HUES48 (cell line): Measurements from ENCODE around the gene LRP1B.

ENCODE experiments used
- H3K27ac ChIP-seq: one replicate; pipeline ENCODE4 v1.7.0; 2013; ENCODE audit warnings: low read depth, low read length, inconsistent platforms
- H3K27me3 ChIP-seq: 2 replicates; pipeline ENCODE4 v1.6.1; 2013; ENCODE audit warnings: mild to moderate bottlenecking, low read length; ENCODE audit not compliant: control insufficient read depth, insufficient read depth
- H3K36me3 ChIP-seq: 2 replicates; pipeline ENCODE4 v1.6.1; 2013; ENCODE audit warnings: low read length; ENCODE audit not compliant: control insufficient read depth, insufficient read depth
- H3K4me1 ChIP-seq: 2 replicates; pipeline ENCODE4 v1.6.1; 2013; ENCODE audit warnings: mild to moderate bottlenecking, low read length; ENCODE audit not compliant: control insufficient read depth, insufficient read depth
- H3K4me3 ChIP-seq: 2 replicates; pipeline ENCODE4 v1.5.1; 2013; ENCODE audit warnings: mild to moderate bottlenecking, low read depth, low read length
- H3K9ac ChIP-seq: 2 replicates; pipeline ENCODE4 v1.6.1; 2013; ENCODE audit warnings: mild to moderate bottlenecking, low read depth, low read length, moderate library complexity
- H3K9me3 ChIP-seq: 2 replicates; pipeline ENCODE4 v1.6.1; 2013; ENCODE audit warnings: low read length; ENCODE audit not compliant: control insufficient read depth, insufficient read depth

The LRP1B gene

GRCh38 chr2:142069251-142069888, 61.4 kb downstream of the LRP1B start:
- Histone ChIP-seq H3K27ac (no peak overlapping the region), H3K27me3 (no peaks in the 10 kb centered on the region), H3K9ac (no peak overlapping the region), H3K4me3 (no peak overlapping the region), H3K9me3 (no peaks in the 10 kb centered on the region), H3K36me3 (no peaks in the 10 kb centered on the region), H3K4me1 (no peaks in the 10 kb centered on the region; the same call in 1 of the 2 replicates)

- H3K4me1 ChIP-seq: no peaks in the 10 kb centered on the region; the same call in 1 of the 2 replicates
- no peak overlapping the region for H3K27ac ChIP-seq
- no peaks in the 10 kb centered on the region for H3K27me3 ChIP-seq
- no peaks in the 10 kb centered on the region for H3K36me3 ChIP-seq
- no peaks in the 10 kb centered on the region for H3K9me3 ChIP-seq
- no peak overlapping the region for H3K9ac ChIP-seq
- no peak overlapping the region for H3K4me3 ChIP-seq
Measured at GRCh38 chr2:142065700-142066099, 65.1 kb downstream of the LRP1B start.

- Histone ChIP-seq H3K9ac (no peak overlapping the region), H3K9me3 (no peaks in the 10 kb centered on the region), H3K4me3 (no peak overlapping the region), H3K4me1 (no peaks in the 10 kb centered on the region; the same call in 1 of the 2 replicates), H3K36me3 (no peaks in the 10 kb centered on the region), H3K27ac (no peak overlapping the region), H3K27me3 (no peaks in the 10 kb centered on the region)
Measured at GRCh38 chr2:142065156-142065555, 65.7 kb downstream of the LRP1B start.

GRCh38 chr2:142061733-142062132, 69.1 kb downstream of the LRP1B start:
- H3K4me3 ChIP-seq: no peak overlapping the region
- no peaks in the 10 kb centered on the region for H3K9me3 ChIP-seq
- no peak overlapping the region for H3K27ac ChIP-seq
- no peaks in the 10 kb centered on the region for H3K36me3 ChIP-seq
- H3K4me1 ChIP-seq: no peaks in the 10 kb centered on the region; the same call in 1 of the 2 replicates
- H3K9ac ChIP-seq: no peak overlapping the region
- H3K27me3 ChIP-seq: no peaks in the 10 kb centered on the region

GRCh38 chr2:142058149-142058548, 72.7 kb downstream of the LRP1B start:
- Histone ChIP-seq H3K27me3 (no peaks in the 10 kb centered on the region), H3K27ac (no peak overlapping the region), H3K4me3 (no peak overlapping the region), H3K9me3 (no peaks in the 10 kb centered on the region), H3K9ac (0 out of 2 replicates have a peak overlapping the region, but pooled peaks have one; percentile 7), H3K36me3 (no peaks in the 10 kb centered on the region), H3K4me1 (no peaks in the 10 kb centered on the region)

- Histone ChIP-seq H3K27me3 (no peaks in the 10 kb centered on the region), H3K4me1 (peaks cover 9% of the 10 kb centered on the region), H3K27ac (no peak overlapping the region), H3K9ac (no peak overlapping the region), H3K36me3 (no peaks in the 10 kb centered on the region), H3K4me3 (no peak overlapping the region), H3K9me3 (no peaks in the 10 kb centered on the region)
Measured at GRCh38 chr2:142056784-142057183, 74.0 kb downstream of the LRP1B start.

- no peaks in the 10 kb centered on the region for H3K27me3 ChIP-seq
- no peaks in the 10 kb centered on the region for H3K36me3 ChIP-seq
- no peak overlapping the region for H3K4me3 ChIP-seq
- H3K9me3 ChIP-seq: no peaks in the 10 kb centered on the region
- peak overlapping the region; percentile 15 for H3K27ac ChIP-seq
- no peak overlapping the region for H3K9ac ChIP-seq
- H3K4me1 ChIP-seq: peaks cover 9% of the 10 kb centered on the region
Measured at GRCh38 chr2:142052220-142052863, 78.5 kb downstream of the LRP1B start.

- Histone ChIP-seq H3K4me1 (peaks cover 27% of the 10 kb centered on the region), H3K27me3 (no peaks in the 10 kb centered on the region), H3K4me3 (no peak overlapping the region), H3K9me3 (no peaks in the 10 kb centered on the region), H3K36me3 (no peaks in the 10 kb centered on the region), H3K9ac (no peak overlapping the region), H3K27ac (no peak overlapping the region)
Measured at GRCh38 chr2:142048581-142048980, 82.2 kb downstream of the LRP1B start.

GRCh38 chr2:142045641-142046040, 85.2 kb downstream of the LRP1B start:
- H3K36me3 ChIP-seq: no peaks in the 10 kb centered on the region
- peaks cover 18% of the 10 kb centered on the region for H3K4me1 ChIP-seq
- H3K27ac ChIP-seq: no peak overlapping the region
- H3K9ac ChIP-seq: no peak overlapping the region
- no peaks in the 10 kb centered on the region for H3K9me3 ChIP-seq
- H3K4me3 ChIP-seq: no peak overlapping the region
- no peaks in the 10 kb centered on the region for H3K27me3 ChIP-seq

GRCh38 chr2:142044197-142044596, 86.6 kb downstream of the LRP1B start:
- H3K36me3 ChIP-seq: no peaks in the 10 kb centered on the region
- no peaks in the 10 kb centered on the region for H3K27me3 ChIP-seq
- no peaks in the 10 kb centered on the region for H3K9me3 ChIP-seq
- H3K4me1 ChIP-seq: peaks cover 18% of the 10 kb centered on the region
- H3K9ac ChIP-seq: no peak overlapping the region
- H3K4me3 ChIP-seq: no peak overlapping the region
- no peak overlapping the region for H3K27ac ChIP-seq

- Histone ChIP-seq H3K4me1 (peaks cover 23% of the 10 kb centered on the region), H3K27me3 (no peaks in the 10 kb centered on the region), H3K9me3 (no peaks in the 10 kb centered on the region), H3K36me3 (no peaks in the 10 kb centered on the region), H3K27ac (no peak overlapping the region), H3K9ac (no peak overlapping the region), H3K4me3 (no peak overlapping the region)
Measured at GRCh38 chr2:142042536-142043199, 88.1 kb downstream of the LRP1B start.
